ENCODE results near the gene PAX9.
A peak's percentile ranks its signal among the peaks of the same experiment; 100 is the strongest.

PAX9 gene

DNA sequence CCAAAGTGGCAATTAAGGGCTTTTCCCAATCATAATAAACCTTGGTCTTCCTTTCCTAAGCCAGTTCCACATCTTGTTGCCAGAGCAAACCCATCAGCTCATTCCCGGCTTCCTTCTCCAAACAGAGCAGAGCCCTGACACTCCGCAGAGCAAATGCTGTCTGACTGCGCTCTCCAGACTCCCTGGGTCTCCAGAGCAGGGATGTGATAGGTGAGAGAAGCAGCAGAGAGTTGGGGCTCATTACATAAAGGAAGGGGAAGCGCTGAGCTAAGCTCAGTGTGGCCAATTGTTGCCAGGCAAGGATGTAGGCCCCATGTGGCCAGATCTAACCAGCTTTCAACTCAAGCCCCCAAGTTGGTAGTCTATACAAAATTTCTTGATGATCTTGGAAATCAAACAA is 36.2 kb upstream of the PAX9 start:
- TF ChIP-seq, protein P1, sequence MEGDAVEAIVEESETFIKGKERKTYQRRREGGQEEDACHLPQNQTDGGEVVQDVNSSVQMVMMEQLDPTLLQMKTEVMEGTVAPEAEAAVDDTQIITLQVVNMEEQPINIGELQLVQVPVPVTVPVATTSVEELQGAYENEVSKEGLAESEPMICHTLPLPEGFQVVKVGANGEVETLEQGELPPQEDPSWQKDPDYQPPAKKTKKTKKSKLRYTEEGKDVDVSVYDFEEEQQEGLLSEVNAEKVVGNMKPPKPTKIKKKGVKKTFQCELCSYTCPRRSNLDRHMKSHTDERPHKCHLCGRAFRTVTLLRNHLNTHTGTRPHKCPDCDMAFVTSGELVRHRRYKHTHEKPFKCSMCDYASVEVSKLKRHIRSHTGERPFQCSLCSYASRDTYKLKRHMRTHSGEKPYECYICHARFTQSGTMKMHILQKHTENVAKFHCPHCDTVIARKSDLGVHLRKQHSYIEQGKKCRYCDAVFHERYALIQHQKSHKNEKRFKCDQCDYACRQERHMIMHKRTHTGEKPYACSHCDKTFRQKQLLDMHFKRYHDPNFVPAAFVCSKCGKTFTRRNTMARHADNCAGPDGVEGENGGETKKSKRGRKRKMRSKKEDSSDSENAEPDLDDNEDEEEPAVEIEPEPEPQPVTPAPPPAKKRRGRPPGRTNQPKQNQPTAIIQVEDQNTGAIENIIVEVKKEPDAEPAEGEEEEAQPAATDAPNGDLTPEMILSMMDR (IDR thresholded peaks at IDR 0.05; ENCODE audit: extremely low read depth, insufficient read depth, missing control alignments) = no peak
- in situ Hi-C loops (cut with MboI; ENCODE audit: low pct_unique_long_range_greater_than_20kb, low sequenced_read_pairs, unreplicated experiment) = no loop called here
- no peak for DNase-seq (ENCODE audit: low spot score)

DNA sequence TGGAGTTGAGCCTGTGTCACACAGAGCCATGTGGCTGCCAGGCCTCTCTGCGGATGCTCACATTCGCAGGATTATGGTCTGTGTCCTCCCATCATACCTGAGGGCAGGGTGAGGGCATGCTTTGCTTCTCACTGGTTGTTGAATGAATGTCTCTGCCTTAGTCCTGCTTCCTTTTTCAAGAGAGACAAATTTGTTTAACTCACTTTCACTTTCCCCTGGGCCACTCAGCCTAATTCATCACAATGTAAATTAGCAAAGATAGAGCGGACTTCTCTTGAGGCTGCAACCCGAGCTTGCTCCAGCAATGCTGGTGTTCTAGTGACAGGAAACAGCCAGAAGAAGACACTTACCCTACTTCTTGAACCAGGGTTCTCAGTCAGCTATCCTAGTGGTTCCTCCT is 35.5 kb upstream of the PAX9 start:
- TF ChIP-seq, protein P1 (IDR thresholded peaks at IDR 0.05; ENCODE audit: extremely low read depth, insufficient read depth, missing control alignments) = no peak
- in situ Hi-C loops (cut with MboI; ENCODE audit: low pct_unique_long_range_greater_than_20kb, low sequenced_read_pairs, unreplicated experiment) = no loop called here
- DNase-seq (ENCODE audit: low spot score) = no peak

DNA sequence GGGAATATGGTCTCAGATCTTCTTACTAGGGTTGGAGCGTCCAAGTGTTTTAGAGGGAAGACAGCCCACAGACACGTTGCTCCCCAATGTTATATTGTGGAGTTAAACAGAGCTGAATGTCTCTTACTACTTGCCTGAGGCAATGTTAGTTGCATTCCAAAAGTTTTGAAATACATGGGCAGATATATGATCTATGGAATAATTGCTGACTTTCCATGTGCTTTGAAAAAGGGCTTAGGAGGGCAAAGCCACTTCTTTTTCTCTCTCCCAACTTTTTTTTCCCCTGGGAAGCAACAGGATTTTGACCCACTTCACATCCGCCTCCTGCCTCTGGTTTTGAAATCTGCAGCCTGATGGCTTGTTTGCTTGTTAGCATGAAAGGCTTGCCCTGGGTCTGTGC is 33.7 kb upstream of the PAX9 start:
- DNase-seq (ENCODE audit: low spot score) = no peak
- TF ChIP-seq, protein P1 (IDR thresholded peaks at IDR 0.05; ENCODE audit: extremely low read depth, insufficient read depth, missing control alignments) = no peak
- in situ Hi-C loops (cut with MboI; ENCODE audit: low pct_unique_long_range_greater_than_20kb, low sequenced_read_pairs, unreplicated experiment) = no loop called here

DNA sequence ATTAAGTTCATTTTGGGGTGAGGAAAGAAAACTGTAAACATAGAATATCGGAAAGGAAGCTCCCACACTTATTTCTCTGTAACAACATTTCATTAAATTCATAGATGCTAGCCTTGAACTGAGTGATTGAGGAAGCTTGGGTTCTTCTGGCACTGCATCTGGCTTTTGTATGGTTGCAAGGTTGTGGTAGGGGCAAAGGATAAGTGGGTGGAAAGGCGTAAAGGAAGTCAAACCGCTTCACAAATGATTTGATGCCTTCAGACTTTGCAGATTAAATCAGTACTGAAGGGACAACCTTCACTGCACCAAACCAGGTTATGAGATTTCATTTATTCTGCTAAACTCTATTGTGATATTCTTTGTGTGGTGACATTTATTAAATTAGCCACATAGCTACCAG is 28.1 kb upstream of the PAX9 start:
- DNase-seq (ENCODE audit: low spot score) = no peak
- in situ Hi-C loops (cut with MboI; ENCODE audit: low pct_unique_long_range_greater_than_20kb, low sequenced_read_pairs, unreplicated experiment) = no loop called here
- TF ChIP-seq, protein P1 (IDR thresholded peaks at IDR 0.05; ENCODE audit: extremely low read depth, insufficient read depth, missing control alignments) = no peak

DNA sequence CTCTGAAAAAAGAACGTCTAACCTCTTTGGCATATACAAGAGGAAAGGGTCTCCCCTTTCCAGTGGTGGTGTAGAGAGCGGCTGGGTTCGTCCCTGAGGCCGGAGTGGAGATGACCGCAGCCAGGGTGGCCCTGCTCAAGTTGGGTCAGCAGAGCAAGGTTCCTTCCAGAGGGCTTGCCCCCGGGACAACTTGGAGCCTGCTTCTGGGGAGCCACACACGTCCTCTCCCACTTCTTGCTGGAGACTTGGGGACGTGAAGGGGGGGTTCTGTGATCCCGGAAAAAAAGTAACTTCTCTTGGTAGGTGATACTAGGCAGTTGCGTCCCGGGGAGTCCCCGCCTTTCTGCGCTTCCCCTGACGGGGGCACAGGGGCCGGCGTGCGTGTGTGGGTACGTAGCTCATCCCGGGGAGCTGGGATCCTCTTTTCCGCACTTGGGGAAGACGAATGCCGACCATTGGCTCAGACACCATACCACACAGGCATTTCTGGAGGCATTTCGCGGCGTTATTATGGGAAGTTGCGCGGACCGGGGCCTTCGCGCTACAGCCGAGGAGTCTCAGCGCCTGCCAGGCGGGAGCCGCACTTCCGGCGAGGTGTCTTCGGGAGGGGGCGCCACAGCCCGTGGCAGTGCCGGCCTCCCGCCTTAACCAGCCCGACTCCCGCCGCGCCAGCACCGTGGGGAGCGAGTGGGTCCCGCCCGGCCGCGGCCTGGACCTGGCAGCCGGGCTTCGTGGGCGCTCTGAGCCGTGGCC is 14.8 kb upstream of the PAX9 start:
- in situ Hi-C loops (cut with MboI; ENCODE audit: low pct_unique_long_range_greater_than_20kb, low sequenced_read_pairs, unreplicated experiment) = no loop called here
- DNase-seq (ENCODE audit: low spot score) = peak; percentile 25
- TF ChIP-seq, protein P1 (IDR thresholded peaks at IDR 0.05; ENCODE audit: extremely low read depth, insufficient read depth, missing control alignments) = no peak

DNA sequence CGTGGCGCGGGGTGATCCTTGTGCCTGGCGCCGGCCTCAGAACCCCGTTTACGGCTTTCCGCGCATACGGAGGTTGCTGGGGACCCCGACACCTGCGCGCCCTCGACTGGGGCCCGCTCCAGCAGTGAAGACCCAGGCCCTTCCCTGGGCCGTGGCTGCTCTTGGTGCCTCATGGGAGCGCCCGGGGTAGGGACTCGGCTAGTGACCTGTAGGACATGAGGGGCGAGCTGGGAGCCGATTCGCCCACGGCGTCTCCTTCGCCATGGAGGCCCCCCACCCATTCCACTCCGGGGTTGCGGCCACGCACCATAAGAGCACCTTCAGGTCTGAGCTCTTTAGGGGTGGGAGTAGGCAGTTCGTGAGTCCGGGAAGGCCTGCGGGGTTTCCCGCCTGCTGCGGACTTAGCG is 14.2 kb upstream of the PAX9 start:
- in situ Hi-C loops (cut with MboI; ENCODE audit: low pct_unique_long_range_greater_than_20kb, low sequenced_read_pairs, unreplicated experiment) = no loop called here
- TF ChIP-seq, protein P1 (IDR thresholded peaks at IDR 0.05; ENCODE audit: extremely low read depth, insufficient read depth, missing control alignments) = no peak
- DNase-seq (ENCODE audit: low spot score) = no peak

Data from GM13977 (cell line).